ENCODE results near the gene ANAPC13. TPM values are rescaled to one million over a fixed set of nuclear protein-coding genes. Genes with fewer than 3 reads are reported as not detected.

The ANAPC13 gene
- total and polyA plus RNA-seq, 10 of the 15 experiments (the other 5 are each of a cell fraction or from before 2014, with no cell fraction given), result 34.9 to 139 (median 83.0) TPM

DNA sequence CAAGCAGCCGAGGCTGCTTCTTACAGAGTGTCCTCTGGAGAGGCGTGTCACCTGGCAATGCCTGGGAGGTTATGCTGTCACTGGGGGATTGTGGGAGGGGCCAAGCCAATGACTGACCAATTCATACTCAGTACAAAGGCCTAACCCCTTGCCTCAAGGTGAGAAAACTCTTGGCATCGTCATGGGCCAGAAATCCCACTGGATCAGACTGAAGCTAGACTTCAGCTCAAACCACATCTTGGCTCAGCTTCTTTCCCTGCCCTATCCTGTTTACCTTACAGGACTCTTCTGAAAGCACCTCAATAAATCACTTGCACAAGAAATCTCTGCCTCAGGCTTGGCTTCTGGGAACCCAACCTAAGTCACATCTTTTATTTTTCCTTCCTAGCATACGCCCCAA is 9.5 kb downstream of the ANAPC13 start:
- in situ Hi-C loops (cut with MboI) (loop anchor here (25.0 kb wide), 1 partner anchor 1014 kb away; no protein-coding TSS in a partner anchor), intact Hi-C loops (cut with micrococcal nuclease; ENCODE audit: unreplicated experiment) (loop anchor here (10.0 kb wide), 2 partner anchors 552 to 812 kb away; partner anchors contain the start of gene TOPBP1)
- ATAC-seq (no peak), DNase-seq (ENCODE audit: low read depth, low spot score) (no peak), FAIRE-seq (no peak)
- Histone ChIP-seq H3K4me3 (no peak overlapping the region), H3K9ac (ENCODE audit: control insufficient read depth, insufficient read depth, low read length) (no peak overlapping the region), H3K4me2 (ENCODE audit: control insufficient read depth, insufficient read depth) (no peak overlapping the region), H3K27me3 (replicated peaks in 1 of 2; ENCODE audit: control insufficient read depth in 2 of 2, insufficient read depth in 2 of 2, low read length in 1 of 2) (no peaks in the 10 kb centered on the region), H2AFZ (ENCODE audit: control insufficient read depth, low read depth, low read length) (no peak overlapping the region), H3K79me2 (ENCODE audit: control insufficient read depth, insufficient read depth, low read length) (no peaks in the 10 kb centered on the region), H3K9me3 (replicated peaks; ENCODE audit: control insufficient read depth, insufficient read depth, low read length) (no peaks in the 10 kb centered on the region), H3K4me1 (ENCODE audit: control insufficient read depth, insufficient read depth, low read length) (no peaks in the 10 kb centered on the region), H3K27ac (ENCODE audit: control insufficient read depth, insufficient read depth) (no peak overlapping the region), H3K36me3 (ENCODE audit: control insufficient read depth in 2 of 2, insufficient read depth in 2 of 2, low read length in 1 of 2) (peaks cover 6 to 28% of the 10 kb centered on the region in 2 experiments), H4K20me1 (ENCODE audit: control insufficient read depth, insufficient read depth) (no peaks in the 10 kb centered on the region)
- no TSS peak for BruUV-seq (replicated peaks)
- SMC1A ChIA-PET (ENCODE audit: uncharacterized antibody, unreplicated experiment), result interaction anchor here (0.7 to 1.8 kb wide), 4 partner anchors 8 to 264 kb away, joined by 3 to 10 read pairs (median 4); no protein-coding TSS in a partner anchor
- TF ChIP-seq SMARCA5 (IDR thresholded peaks at IDR 0.05), result no peak
- no peak for TF ChIP-seq NR2C1 (IDR thresholded peaks at IDR 0.05)
- no peak for TF ChIP-seq MXI1 (IDR thresholded peaks at IDR 0.05; ENCODE audit: low read depth, low read length)
- no peak for TF ChIP-seq EED (IDR thresholded peaks at IDR 0.05; ENCODE audit: low read depth)
- no peak for TF ChIP-seq PAX5 (IDR thresholded peaks at IDR 0.05; ENCODE audit: borderline replicate concordance, low read depth, low read length)
- TF ChIP-seq SUPT20H (IDR thresholded peaks at IDR 0.05; ENCODE audit: borderline replicate concordance, control insufficient read depth, low read depth, low read length), result no peak
- no peak for TF ChIP-seq MEF2B (IDR thresholded peaks at IDR 0.05; ENCODE audit: partially characterized antibody, poor library complexity, severe bottlenecking)
- TF ChIP-seq TBL1XR1 (IDR thresholded peaks at IDR 0.05; ENCODE audit: low read depth, low read length), result no peak
- no peak for TF ChIP-seq POU2F2 (IDR thresholded peaks at IDR 0.05; ENCODE audit: borderline replicate concordance, low read depth, low read length)
- TF ChIP-seq ASH2L (IDR thresholded peaks at IDR 0.05; ENCODE audit: borderline replicate concordance, low read depth), result no peak
- TF ChIP-seq ZSCAN29 (IDR thresholded peaks at IDR 0.05), result no peak
- CTCF ChIA-PET, result interaction anchor here (0.6 to 7.6 kb wide), 12 partner anchors 8 to 1954 kb away, joined by 3 to 83 read pairs (median 4); partner anchors contain the start of genes ANAPC13 and CEP63
- POLR2A ChIA-PET, result no interaction called here
- RAD21 ChIA-PET (ENCODE audit: unreplicated experiment), result interaction anchor here (1.7 to 1.8 kb wide), 2 partner anchors 168 to 265 kb away, joined by 6 to 8 read pairs; no protein-coding TSS in a partner anchor
- WGBS (ENCODE audit: insufficient coverage, insufficient replicate concordance, low lambda C conversion rate, missing lambda C conversion rate), result 83% methylated on average over 4 of the region's 4 CpGs
